IMR-90 (cell line): ENCODE data around the gene WDR46. TPM values are rescaled to one million over a fixed set of nuclear protein-coding genes. Genes with fewer than 3 reads are reported as not detected.

Experiments used
- ATAC-seq: fragments of 200-7000 bp; cut with Tn5 transposase; 2 replicates; pipeline ENCODE4 v1.9.1; 2020; ENCODE audit warnings: low read depth, mild to moderate bottlenecking, moderate library complexity
- BruUV-seq: library from RNA; stranded (reverse); fragments of 400-500 nt; replicated peaks from 2 replicates; lab custom pipeline; 2021; lab: Mats Ljungman, UMichigan
- CTCF ChIA-PET: fragments of 300-600 bp; formaldehyde crosslinking; extraction: SDS; loops from one replicate; lab custom pipeline; 2021; ENCODE audit warnings: antibody characterized with exemption; lab: Yijun Ruan, JAX
- POLR2A ChIA-PET: fragments of 300-600 bp; sonication (Branson Sonifier 250); formaldehyde crosslinking; loops from one replicate; lab custom pipeline; 2022; ENCODE audit warnings: antibody characterized with exemption; ENCODE audit not compliant: unreplicated experiment; lab: Charles Lee
- DNase-seq: peaks from one replicate; pipeline ENCODE4 v3.0.0; 2013
- H2AFZ ChIP-seq: replicated peaks from 2 replicates; pipeline ENCODE3; 2013; ENCODE audit warnings: low read length, mild to moderate bottlenecking; ENCODE audit not compliant: poor library complexity
- H2AK5ac ChIP-seq: 2 replicates; pipeline ENCODE4 v1.6.1; 2013; ENCODE audit warnings: low read depth, low read length, inconsistent platforms
- H2AK9ac ChIP-seq: replicated peaks from 2 replicates; pipeline ENCODE3; 2013; ENCODE audit warnings: mild to moderate bottlenecking, low read depth, low read length, moderate library complexity; ENCODE audit not compliant: poor library complexity
- H2BK120ac ChIP-seq: 2 replicates; pipeline ENCODE4 v1.6.1; 2013; ENCODE audit warnings: low read depth, low read length, inconsistent platforms
- H2BK15ac ChIP-seq: 3 replicates; pipeline ENCODE4 v1.6.1; 2013; ENCODE audit warnings: low read depth, low read length, inconsistent platforms
- H2BK20ac ChIP-seq: 2 replicates; pipeline ENCODE4 v1.6.1; 2013; ENCODE audit warnings: low read depth, mild to moderate bottlenecking, inconsistent platforms, low read length, moderate library complexity
- H2BK5ac ChIP-seq: 2 replicates; pipeline ENCODE4 v1.6.1; 2013; ENCODE audit warnings: mild to moderate bottlenecking, low read depth, low read length, inconsistent platforms; ENCODE audit not compliant: poor library complexity, severe bottlenecking
- H3K14ac ChIP-seq: replicated peaks from 2 replicates; pipeline ENCODE4 v1.6.1; 2013; ENCODE audit warnings: low read depth, low read length, inconsistent platforms
- H3K18ac ChIP-seq: 2 replicates; pipeline ENCODE4 v1.6.1; 2013; ENCODE audit warnings: low read depth, low read length, control low read depth
- H3K23ac ChIP-seq: 2 replicates; pipeline ENCODE4 v1.6.1; 2013; ENCODE audit warnings: low read depth, low read length, inconsistent platforms
- H3K27ac ChIP-seq: 2 replicates; pipeline ENCODE4 v1.5.1; 2013; ENCODE audit warnings: mild to moderate bottlenecking, control low read depth, low read length; ENCODE audit not compliant: insufficient read depth
- H3K27me3 ChIP-seq: 2 replicates; pipeline ENCODE4 v1.6.1; 2013; ENCODE audit warnings: low read length; ENCODE audit not compliant: control insufficient read depth, insufficient read depth
- H3K36me3 ChIP-seq: 2 replicates; pipeline ENCODE4 v1.6.1; 2013; ENCODE audit warnings: low read length, mixed read lengths; ENCODE audit not compliant: control insufficient read depth, insufficient read depth
- H3K4ac ChIP-seq: 2 replicates; pipeline ENCODE4 v1.6.1; 2013; ENCODE audit warnings: low read depth, low read length, inconsistent platforms
- H3K4me1 ChIP-seq: 2 replicates; pipeline ENCODE4 v1.6.1; 2013; ENCODE audit warnings: low read length, mixed read lengths; ENCODE audit not compliant: control insufficient read depth, insufficient read depth
- H3K4me2 ChIP-seq: 2 replicates; pipeline ENCODE4 v1.6.1; 2013; ENCODE audit warnings: low read depth, mild to moderate bottlenecking, control low read depth, low read length, moderate library complexity
- H3K4me3 ChIP-seq: 2 replicates; pipeline ENCODE4 v1.5.1; 2013; ENCODE audit warnings: low read depth, mild to moderate bottlenecking, control low read depth, low read length, moderate library complexity; ENCODE audit not compliant: insufficient read depth
- H3K56ac ChIP-seq: 2 replicates; pipeline ENCODE4 v1.6.1; 2013; ENCODE audit warnings: low read length, inconsistent platforms; ENCODE audit not compliant: insufficient read depth; ENCODE audit errors: extremely low read depth
- H3K79me1 ChIP-seq, 2 experiments: 2 replicates each; pipeline ENCODE4 v1.6.1; 2013; ENCODE audit warnings: low read length in 2 of 2, inconsistent platforms in 1 of 2, low read depth in 1 of 2
- H3K9ac ChIP-seq: 2 replicates; pipeline ENCODE4 v1.6.1; 2013; ENCODE audit warnings: low read depth, low read length, control low read depth
- H3K9me1 ChIP-seq: 2 replicates; pipeline ENCODE4 v1.6.1; 2013; ENCODE audit warnings: low read length, inconsistent platforms; ENCODE audit not compliant: insufficient read depth
- H3K9me3 ChIP-seq: 2 replicates; pipeline ENCODE4 v1.6.1; 2013; ENCODE audit warnings: low read length; ENCODE audit not compliant: control insufficient read depth, insufficient read depth
- H4K20me1 ChIP-seq: 2 replicates; pipeline ENCODE4 v1.6.1; 2013; ENCODE audit warnings: low read length, inconsistent platforms; ENCODE audit not compliant: insufficient read depth
- H4K5ac ChIP-seq: 2 replicates; pipeline ENCODE4 v1.6.1; 2013; ENCODE audit warnings: mild to moderate bottlenecking, low read depth, low read length, control low read depth
- H4K8ac ChIP-seq, 2 experiments: 2 replicates each; pipeline ENCODE4 v1.6.1; 2013; ENCODE audit warnings: low read depth in 2 of 2, low read length in 2 of 2, control low read depth in 1 of 2, inconsistent platforms in 1 of 2
- H4K91ac ChIP-seq: 2 replicates; pipeline ENCODE4 v1.6.1; 2013; ENCODE audit warnings: low read depth, low read length, inconsistent platforms; ENCODE audit not compliant: insufficient read depth
- CEBPB ChIP-seq: IDR thresholded peaks from 2 replicates; pipeline ENCODE4 v1.6.1; 2012; ENCODE audit warnings: low read depth, low read length, improper control_type of control experiment
- CHD1 ChIP-seq: IDR thresholded peaks from 2 replicates; pipeline ENCODE4 v1.6.1; 2012; ENCODE audit warnings: low read depth, low read length, improper control_type of control experiment
- ELK1 ChIP-seq: fragments of 150-350 bp; IDR thresholded peaks from 2 replicates; pipeline ENCODE4 v1.6.1; 2016; ENCODE audit warnings: low read depth, mild to moderate bottlenecking, low read length, moderate library complexity, borderline replicate concordance
- FOS ChIP-seq: fragments of 150-350 bp; IDR thresholded peaks from 2 replicates; pipeline ENCODE4 v1.6.1; 2016; ENCODE audit warnings: low read depth, low read length
- MAFK ChIP-seq: IDR thresholded peaks from 2 replicates; pipeline ENCODE4 v1.6.1; 2012; ENCODE audit warnings: low read depth, low read length, improper control_type of control experiment
- MAZ ChIP-seq: IDR thresholded peaks from 2 replicates; pipeline ENCODE4 v1.6.1; 2012; ENCODE audit warnings: low read depth, mild to moderate bottlenecking, low read length, improper control_type of control experiment, moderate library complexity, borderline replicate concordance
- MXI1 ChIP-seq: IDR thresholded peaks from 2 replicates; pipeline ENCODE4 v1.6.1; 2012; ENCODE audit warnings: low read depth, mild to moderate bottlenecking, low read length, moderate library complexity, borderline replicate concordance
- NFE2L2 ChIP-seq: fragments of 150-350 bp; IDR thresholded peaks from 2 replicates; pipeline ENCODE4 v1.6.1; 2016; ENCODE audit warnings: low read depth, mild to moderate bottlenecking, low read length
- RAD21 ChIP-seq: IDR thresholded peaks from 2 replicates; pipeline ENCODE4 v1.6.1; 2012; ENCODE audit warnings: low read length, improper control_type of control experiment
- RFX5 ChIP-seq: IDR thresholded peaks from 2 replicates; pipeline ENCODE4 v1.8.0; 2012; ENCODE audit warnings: low read depth, mild to moderate bottlenecking, low read length, moderate library complexity
- SMC3 ChIP-seq: fragments of 150-350 bp; IDR thresholded peaks from 2 replicates; pipeline ENCODE4 v1.6.1; 2016; ENCODE audit warnings: low read depth, mild to moderate bottlenecking, antibody characterized with exemption, low read length, moderate library complexity
- WGBS, 2 experiments: methylation state at CpG; one replicate each; pipeline versions ENCODE4 v1.1.5 to v1.1.7; 2013; ENCODE audit warnings: missing lambda C conversion rate in 2 of 2; ENCODE audit not compliant: insufficient read length in 1 of 2; ENCODE audit errors: extremely low coverage in 2 of 2; 5-methylcytosine and 5-hydroxymethylcytosine counted together
- dilution Hi-C: fragments of 300-500 bp; cut with HindIII; formaldehyde crosslinking; loops from one replicate; pipeline ENCODE4 v1.14.3; 2018; ENCODE audit warnings: low sequenced_read_pairs; ENCODE audit not compliant: unreplicated experiment
- in situ Hi-C: fragments of 300-500 bp; cut with MboI; formaldehyde crosslinking; loops from 3 replicates; pipeline ENCODE4 v1.14.3; 2019; ENCODE audit warnings: low sequenced_read_pairs, inconsistent platforms, mixed read lengths
- intact Hi-C: fragments of 100-400 bp; cut with micrococcal nuclease; formaldehyde crosslinking; loops from 2 replicates; pipeline ENCODE4 v1.10.0; 2022
- polyA plus RNA-seq, 3 experiments: library from polyadenylated mRNA; depleted of rRNA; stranded (reverse); fragments of >200 nt; gene quantifications; 2 replicates each; pipeline ENCODE4 v1.2.3, GENCODE V29; 2012; ENCODE audit warnings: low replicate concordance in 1 of 3
- total RNA-seq: library from RNA; depleted of rRNA; stranded (reverse); fragments of >200 nt; gene quantifications from 2 replicates; pipeline ENCODE4 v1.2.3, GENCODE V29; 2012

Gene WDR46
- total and polyA plus RNA-seq, 2 of the 4 experiments (the other 2 are of a cell fraction) = 73.8 to 81.6 TPM

DNA sequence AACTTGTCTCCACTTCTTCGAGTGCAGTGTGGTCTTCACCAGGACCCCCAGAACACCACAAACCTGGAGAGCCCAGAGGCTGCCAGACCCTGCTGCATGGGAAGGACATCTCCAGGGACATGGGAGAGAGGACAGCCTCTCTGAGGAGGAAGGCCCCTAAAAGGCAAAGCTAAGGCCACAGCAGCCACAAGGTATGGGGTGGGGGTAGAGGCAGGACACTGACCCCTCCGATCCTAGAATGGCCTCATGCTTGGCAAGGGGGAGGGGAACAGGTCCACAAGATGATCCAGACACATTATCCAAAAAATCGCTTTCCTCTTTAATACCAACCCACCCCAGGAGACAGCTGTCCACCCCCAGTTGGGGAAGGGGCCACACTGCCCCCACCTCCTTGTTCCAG lies 10.2 kb downstream of the WDR46 start:
- no peak overlapping the region for H3K4me2 ChIP-seq
- H3K27me3 ChIP-seq = no peaks in the 10 kb centered on the region
- H3K14ac ChIP-seq = no peak overlapping the region
- in situ Hi-C loops (no loop called here), intact Hi-C loops (no loop called here), dilution Hi-C loops (no loop called here)
- no peaks in the 10 kb centered on the region for H3K9me3 ChIP-seq
- H3K4me1 ChIP-seq = peaks cover 12% of the 10 kb centered on the region
- H2AK9ac ChIP-seq = no peak overlapping the region
- no peak for DNase-seq
- no peak overlapping the region for H2AK5ac ChIP-seq
- peaks cover 61% of the 10 kb centered on the region for H4K20me1 ChIP-seq
- no peak overlapping the region for H3K9ac ChIP-seq
- H4K91ac ChIP-seq = no peak overlapping the region
- no peak overlapping the region for H2AFZ ChIP-seq
- CTCF ChIA-PET = no interaction called here
- H3K27ac ChIP-seq = no peak overlapping the region
- ATAC-seq = no peak
- no peak overlapping the region for H2BK20ac ChIP-seq
- H4K5ac ChIP-seq = no peak overlapping the region
- WGBS, 2 experiments = no CpG with 5 or more reads among the region's 3 CpGs
- no peak overlapping the region for H3K18ac ChIP-seq
- H3K79me1 ChIP-seq = peaks cover 21 to 50% of the 10 kb centered on the region in 2 experiments
- no peak overlapping the region for H3K4me3 ChIP-seq
- H3K36me3 ChIP-seq = peaks cover 66% of the 10 kb centered on the region
- no peak overlapping the region for H2BK5ac ChIP-seq
- TF ChIP-seq NFE2L2 = no peak
- no peak for TF ChIP-seq CEBPB
- TF ChIP-seq RFX5 = no peak
- TF ChIP-seq RAD21 = no peak
- TF ChIP-seq MAFK = no peak
- no peak for TF ChIP-seq MXI1
- no peak for TF ChIP-seq ELK1
- no peak for TF ChIP-seq FOS
- TF ChIP-seq SMC3 = no peak
- TF ChIP-seq CHD1 = no peak
- TF ChIP-seq MAZ = no peak
- H4K8ac ChIP-seq = no peak overlapping the region
- no peak overlapping the region for H3K23ac ChIP-seq
- H3K4ac ChIP-seq = no peak overlapping the region
- no peak overlapping the region for H2BK15ac ChIP-seq
- no TSS peak for BruUV-seq
- H2BK120ac ChIP-seq = no peak overlapping the region
- POLR2A ChIA-PET = interaction anchor here (1.8 kb wide), 1 partner anchor 10 kb away, joined by 10 read pairs; the partner anchor contains the start of genes PFDN6 and WDR46
- peaks cover 6% of the 10 kb centered on the region for H3K9me1 ChIP-seq
- no peak overlapping the region for H3K56ac ChIP-seq
